Cardiac ventricle fibroblast (primary cell): ENCODE measurements around the gene DCAF12. TPM values are rescaled to one million over a fixed set of nuclear protein-coding genes. Genes with fewer than 3 reads are reported as not detected.

Experiments
- total RNA-seq: library from RNA; depleted of rRNA; stranded (reverse); fragments of >200 nt; gene quantifications from 2 replicates; pipeline ENCODE4 v1.2.3, GENCODE V29; 2015

The DCAF12 gene
- total RNA-seq = 25.6 and 25.7 TPM in 2 replicates

DNA sequence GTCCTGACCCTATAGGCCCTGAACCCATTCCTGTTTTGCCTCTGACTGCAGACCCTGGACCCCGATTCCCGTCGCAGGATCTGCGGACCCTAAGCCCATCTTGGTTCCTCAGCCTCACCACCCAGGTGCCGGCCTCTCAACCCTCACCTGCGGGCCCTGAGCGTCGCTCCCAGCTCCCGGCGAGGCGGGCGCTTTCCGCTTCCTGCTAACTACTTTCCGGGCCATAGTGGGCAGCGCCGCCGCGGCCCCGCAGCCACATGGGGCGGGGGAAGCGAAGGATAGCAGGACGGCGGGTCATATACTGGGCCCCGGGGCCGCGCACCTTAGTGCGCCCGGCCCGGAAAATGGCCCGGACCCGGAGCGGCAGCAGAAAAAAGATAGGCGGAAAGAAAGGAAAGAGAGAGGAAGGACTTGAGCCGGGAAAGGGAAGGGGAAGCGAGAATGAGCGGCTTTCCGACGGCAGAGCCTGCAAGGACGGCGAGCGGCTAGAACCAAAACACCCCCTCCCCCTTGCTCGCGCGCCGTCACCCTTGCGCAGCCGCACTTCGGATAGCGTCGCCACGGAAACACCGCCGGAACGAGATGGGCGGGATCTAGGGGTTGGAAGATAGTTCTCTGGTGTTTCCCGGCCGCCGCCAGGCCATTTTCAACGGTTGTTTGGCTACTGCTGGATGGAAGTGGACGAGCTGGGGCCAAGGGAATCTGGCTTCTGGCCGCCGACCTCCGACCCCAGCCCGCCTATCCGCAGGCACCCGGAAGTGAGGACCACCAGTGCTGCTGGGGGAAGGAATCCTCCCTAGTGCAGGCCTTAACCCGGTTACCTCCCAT, at the start of gene DCAF12:
TSS of gene DCAF12 (minus strand) at position 492 of the 828 bp plus-strand sequence. CDS start at position 225, 267 bp downstream.

DNA sequence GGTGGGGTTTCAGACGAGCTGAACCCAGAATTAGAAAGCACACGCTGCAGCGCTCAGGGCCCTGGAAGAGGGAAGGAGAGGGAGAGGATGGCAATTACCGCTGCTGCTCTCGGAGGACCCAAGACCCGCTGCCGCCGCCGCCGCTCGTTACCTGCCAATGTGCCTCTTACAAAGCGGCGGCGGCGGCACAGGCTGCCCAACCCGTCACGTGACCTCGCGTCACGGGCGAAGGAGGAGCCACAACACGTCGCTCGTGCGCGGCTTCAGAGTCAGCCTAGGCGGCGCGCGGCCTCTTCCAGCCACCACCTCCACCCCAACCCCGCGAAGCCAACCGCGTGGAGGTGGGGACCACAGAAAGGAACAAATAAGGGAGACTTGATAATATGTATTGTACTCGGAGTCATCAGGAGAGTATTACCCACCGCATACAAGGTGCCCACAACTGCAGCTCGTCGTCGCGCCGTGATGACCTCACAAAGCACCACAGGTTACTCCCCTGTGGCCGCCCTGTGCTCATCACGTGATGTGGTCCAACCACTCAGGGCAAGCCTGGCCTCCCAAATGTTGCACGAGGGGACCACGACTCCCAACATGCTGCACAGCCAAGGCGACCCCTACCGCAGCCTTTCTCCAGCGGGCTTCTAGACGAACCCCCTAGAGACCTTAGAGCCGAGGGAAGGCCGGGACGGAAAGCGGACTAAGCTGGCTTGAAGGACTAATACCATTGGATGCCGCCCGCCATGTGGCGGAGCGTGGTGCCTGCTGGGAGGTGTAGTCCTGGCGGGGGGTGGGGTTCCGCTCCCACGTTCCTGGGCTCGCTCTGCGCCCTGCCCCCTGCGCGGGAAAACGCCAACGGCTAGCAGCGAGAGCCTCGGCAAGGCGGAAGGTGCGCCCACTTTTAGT, 77.5 kb downstream of the DCAF12 start, which contains the start of gene UBAP2:
TSS of gene UBAP2 (minus strand) at position 161 of the 903 bp plus-strand sequence. CDS start 31,739 bp downstream, outside the sequence.

Other genes starting within 250 kb of the DCAF12 start
- gene UBAP2, start 77.8 kb downstream of the DCAF12 start, total RNA-seq = 15.7 and 18.0 TPM in 2 replicates
- gene UBAP1, start 52.3 kb upstream of the DCAF12 start, total RNA-seq = 34.7 and 38.6 TPM in 2 replicates
- gene KIF24, start 202.6 kb upstream of the DCAF12 start, total RNA-seq = 0.56 and 0.78 TPM in 2 replicates
- gene NUDT2, start 202.9 kb upstream of the DCAF12 start, total RNA-seq = 31.6 and 38.8 TPM in 2 replicates